ENCODE measurements around the gene PRKD2. TPM values are rescaled to one million over a fixed set of nuclear protein-coding genes. Genes with fewer than 3 reads are reported as not detected.

PRKD2 gene
- total RNA-seq, 2 experiments from 2014 or later: 167 to 177 TPM

GRCh38 chr19:46728208-46728607, 11.3 kb upstream of the PRKD2 start:
- Mint-ChIP-seq H3K36me3 (ENCODE audit: low read depth) (peaks cover 63% of the 10 kb centered on the region), H3K4me3 (no peak overlapping the region), H3K9me3 (no peaks in the 10 kb centered on the region), H3K27ac (no peak overlapping the region), H3K4me1 (peaks cover 34% of the 10 kb centered on the region), H3K27me3 (no peaks in the 10 kb centered on the region)
- ChIA-PET CTCF (interaction anchor here (0.9 to 5.9 kb wide), 18 partner anchors 9 to 190 kb away, joined by 3 to 53 read pairs (median 4); partner anchors contain the start of gene DACT3), POLR2A (interaction anchor here (0.9 to 6.5 kb wide), 8 partner anchors 10 to 114 kb away, joined by 3 to 38 read pairs (median 6); partner anchors contain the start of genes DACT3 and PRKD2)
- no peak for DNase-seq

GRCh38 chr19:46727757-46728156, 10.8 kb upstream of the PRKD2 start:
- no peak overlapping the region for H3K27ac Mint-ChIP-seq
- H3K4me1 Mint-ChIP-seq: peaks cover 33% of the 10 kb centered on the region
- H3K27me3 Mint-ChIP-seq: no peaks in the 10 kb centered on the region
- H3K4me3 Mint-ChIP-seq: no peak overlapping the region
- DNase-seq: no peak
- H3K36me3 Mint-ChIP-seq (ENCODE audit: low read depth): peaks cover 59% of the 10 kb centered on the region
- ChIA-PET CTCF (interaction anchor here (0.9 to 5.9 kb wide), 13 partner anchors 10 to 111 kb away, joined by 3 to 53 read pairs (median 5); partner anchors contain the start of gene DACT3), POLR2A (interaction anchor here (1.0 to 6.5 kb wide), 5 partner anchors 10 to 114 kb away, joined by 4 to 38 read pairs (median 6); partner anchors contain the start of gene PRKD2)
- H3K9me3 Mint-ChIP-seq: no peaks in the 10 kb centered on the region

- no peak overlapping the region for H3K27ac Mint-ChIP-seq
- H3K4me1 Mint-ChIP-seq: peaks cover 35% of the 10 kb centered on the region
- H3K36me3 Mint-ChIP-seq (ENCODE audit: low read depth): peaks cover 63% of the 10 kb centered on the region
- DNase-seq: no peak
- H3K27me3 Mint-ChIP-seq: no peaks in the 10 kb centered on the region
- no peak overlapping the region for H3K4me3 Mint-ChIP-seq
- ChIA-PET POLR2A (interaction anchor here (0.9 to 6.5 kb wide), 3 partner anchors 13 to 22 kb away, joined by 3 to 38 read pairs (median 3); partner anchors contain the start of gene PRKD2), CTCF (interaction anchor here (0.9 to 5.9 kb wide), 3 partner anchors 23 to 112 kb away, joined by 4 to 53 read pairs (median 5); partner anchors contain the start of gene DACT3)
- no peaks in the 10 kb centered on the region for H3K9me3 Mint-ChIP-seq
Observed at GRCh38 chr19:46726971-46727501, 10.1 kb upstream of the PRKD2 start.

GRCh38 chr19:46726551-46726950, 9.6 kb upstream of the PRKD2 start:
- Mint-ChIP-seq H3K27ac (no peak overlapping the region), H3K4me3 (no peak overlapping the region), H3K4me1 (peaks cover 31% of the 10 kb centered on the region), H3K27me3 (no peaks in the 10 kb centered on the region), H3K36me3 (ENCODE audit: low read depth) (peaks cover 61% of the 10 kb centered on the region), H3K9me3 (no peaks in the 10 kb centered on the region)
- CTCF ChIA-PET: interaction anchor here (5.9 kb wide), 1 partner anchor 22 kb away, joined by 53 read pairs; no protein-coding TSS in a partner anchor
- POLR2A ChIA-PET: interaction anchor here (0.9 to 6.5 kb wide), 3 partner anchors 12 to 22 kb away, joined by 3 to 38 read pairs (median 3); partner anchors contain the start of gene PRKD2
- no peak for DNase-seq

- no peak overlapping the region for H3K27ac Mint-ChIP-seq
- ChIA-PET POLR2A (interaction anchor here (0.9 to 6.5 kb wide), 3 partner anchors 11 to 21 kb away, joined by 3 to 38 read pairs (median 3); partner anchors contain the start of gene PRKD2), CTCF (interaction anchor here (5.9 kb wide), 1 partner anchor 22 kb away, joined by 53 read pairs; no protein-coding TSS in a partner anchor)
- DNase-seq: no peak
- no peaks in the 10 kb centered on the region for H3K27me3 Mint-ChIP-seq
- no peaks in the 10 kb centered on the region for H3K9me3 Mint-ChIP-seq
- H3K36me3 Mint-ChIP-seq (ENCODE audit: low read depth): peaks cover 62% of the 10 kb centered on the region
- peaks cover 28% of the 10 kb centered on the region for H3K4me1 Mint-ChIP-seq
- H3K4me3 Mint-ChIP-seq: no peak overlapping the region
Observed at GRCh38 chr19:46725859-46726393, 9.0 kb upstream of the PRKD2 start.

GRCh38 chr19:46725036-46725820, 8.3 kb upstream of the PRKD2 start:
- ChIA-PET CTCF (interaction anchor here (5.9 kb wide), 1 partner anchor 21 kb away, joined by 53 read pairs; no protein-coding TSS in a partner anchor), POLR2A (interaction anchor here (6.5 kb wide), 1 partner anchor 11 kb away, joined by 38 read pairs; the partner anchor contains the start of gene PRKD2)
- no peak overlapping the region for H3K27ac Mint-ChIP-seq
- peaks cover 61% of the 10 kb centered on the region for H3K36me3 Mint-ChIP-seq (ENCODE audit: low read depth)
- H3K9me3 Mint-ChIP-seq: no peaks in the 10 kb centered on the region
- H3K4me1 Mint-ChIP-seq: peaks cover 27% of the 10 kb centered on the region
- H3K27me3 Mint-ChIP-seq: no peaks in the 10 kb centered on the region
- H3K4me3 Mint-ChIP-seq: no peak overlapping the region
- DNase-seq: no peak

GRCh38 chr19:46724468-46724867, 7.6 kb upstream of the PRKD2 start:
- H3K4me3 Mint-ChIP-seq: no peak overlapping the region
- H3K9me3 Mint-ChIP-seq: no peaks in the 10 kb centered on the region
- ChIA-PET CTCF (interaction anchor here (1.6 kb wide), 1 partner anchor 20 kb away, joined by 4 read pairs; no protein-coding TSS in a partner anchor), POLR2A (interaction anchor here (0.6 to 6.5 kb wide), 3 partner anchors 10 to 586 kb away, joined by 3 to 38 read pairs (median 13); partner anchors contain the start of gene PRKD2)
- no peak overlapping the region for H3K27ac Mint-ChIP-seq
- peaks cover 29% of the 10 kb centered on the region for H3K4me1 Mint-ChIP-seq
- no peak for DNase-seq
- H3K27me3 Mint-ChIP-seq: no peaks in the 10 kb centered on the region
- H3K36me3 Mint-ChIP-seq (ENCODE audit: low read depth): peaks cover 65% of the 10 kb centered on the region

GRCh38 chr19:46723471-46723870, 6.6 kb upstream of the PRKD2 start:
- Mint-ChIP-seq H3K27ac (no peak overlapping the region), H3K36me3 (ENCODE audit: low read depth) (peaks cover 63% of the 10 kb centered on the region), H3K4me1 (peaks cover 30% of the 10 kb centered on the region), H3K27me3 (no peaks in the 10 kb centered on the region), H3K9me3 (no peaks in the 10 kb centered on the region), H3K4me3 (no peak overlapping the region)
- ChIA-PET POLR2A (interaction anchor here (2.1 kb wide), 1 partner anchor 10 kb away, joined by 13 read pairs; no protein-coding TSS in a partner anchor), CTCF (interaction anchor here (1.0 to 1.6 kb wide), 2 partner anchors 19 to 20 kb away, joined by 3 to 4 read pairs; no protein-coding TSS in a partner anchor)
- no peak for DNase-seq

- no peak overlapping the region for H3K4me3 Mint-ChIP-seq
- no peak overlapping the region for H3K27ac Mint-ChIP-seq
- H3K36me3 Mint-ChIP-seq (ENCODE audit: low read depth): peaks cover 66% of the 10 kb centered on the region
- ChIA-PET CTCF (interaction anchor here (1.0 to 1.6 kb wide), 2 partner anchors 18 to 20 kb away, joined by 3 to 4 read pairs; no protein-coding TSS in a partner anchor), POLR2A (interaction anchor here (2.1 kb wide), 1 partner anchor 9 kb away, joined by 13 read pairs; no protein-coding TSS in a partner anchor)
- peaks cover 35% of the 10 kb centered on the region for H3K4me1 Mint-ChIP-seq
- no peaks in the 10 kb centered on the region for H3K27me3 Mint-ChIP-seq
- no peaks in the 10 kb centered on the region for H3K9me3 Mint-ChIP-seq
- no peak for DNase-seq
Observed at GRCh38 chr19:46723023-46723461, 6.1 kb upstream of the PRKD2 start.

- ChIA-PET POLR2A (interaction anchor here (2.1 kb wide), 1 partner anchor 9 kb away, joined by 13 read pairs; no protein-coding TSS in a partner anchor), CTCF (interaction anchor here (1.0 kb wide), 1 partner anchor 19 kb away, joined by 3 read pairs; no protein-coding TSS in a partner anchor)
- no peak overlapping the region for H3K27ac Mint-ChIP-seq
- no peaks in the 10 kb centered on the region for H3K27me3 Mint-ChIP-seq
- DNase-seq: no peak
- peaks cover 39% of the 10 kb centered on the region for H3K4me1 Mint-ChIP-seq
- no peaks in the 10 kb centered on the region for H3K9me3 Mint-ChIP-seq
- H3K36me3 Mint-ChIP-seq (ENCODE audit: low read depth): peaks cover 69% of the 10 kb centered on the region
- no peak overlapping the region for H3K4me3 Mint-ChIP-seq
Observed at GRCh38 chr19:46722421-46723022, 5.6 kb upstream of the PRKD2 start.

GRCh38 chr19:46722004-46722380, 5.1 kb upstream of the PRKD2 start:
- H3K36me3 Mint-ChIP-seq (ENCODE audit: low read depth): peaks cover 65% of the 10 kb centered on the region
- H3K27me3 Mint-ChIP-seq: no peaks in the 10 kb centered on the region
- H3K4me3 Mint-ChIP-seq: no peak overlapping the region
- no peak for DNase-seq
- CTCF ChIA-PET: no interaction called here
- POLR2A ChIA-PET: no interaction called here
- H3K4me1 Mint-ChIP-seq: peaks cover 39% of the 10 kb centered on the region
- no peak overlapping the region for H3K27ac Mint-ChIP-seq
- H3K9me3 Mint-ChIP-seq: no peaks in the 10 kb centered on the region
